SK-MEL-5 (cell line): ENCODE results near the gene PCDHGA2. TPM values are rescaled to one million over a fixed set of nuclear protein-coding genes. Genes with fewer than 3 reads are reported as not detected.
"Not testable (repeated sequence)": the region's sequence is repeated elsewhere in the genome, so short reads cannot be mapped to it uniquely, and the experiment has no call there.

Source experiments
- DNase-seq: peaks from one replicate; pipeline ENCODE4 v3.0.0-alpha.2; 2016; ENCODE audit warnings: low read depth, low spot score
- in situ Hi-C: cut with HindIII; loops from 2 replicates; pipeline ENCODE4 v1.10.0; 2016; ENCODE audit warnings: low sequenced_read_pairs, high pct_unique_total_duplicates, low pct_unique_long_range_greater_than_20kb
- total RNA-seq: library from RNA; depleted of rRNA; stranded (reverse); fragments of >200 nt; shearing (Covaris generic); gene quantifications from 2 replicates; pipeline ENCODE4 v1.2.3, GENCODE V29; 2014

PCDHGA2 gene
- total RNA-seq, 1 experiment from 2014 or later = 2.0 TPM

DNA sequence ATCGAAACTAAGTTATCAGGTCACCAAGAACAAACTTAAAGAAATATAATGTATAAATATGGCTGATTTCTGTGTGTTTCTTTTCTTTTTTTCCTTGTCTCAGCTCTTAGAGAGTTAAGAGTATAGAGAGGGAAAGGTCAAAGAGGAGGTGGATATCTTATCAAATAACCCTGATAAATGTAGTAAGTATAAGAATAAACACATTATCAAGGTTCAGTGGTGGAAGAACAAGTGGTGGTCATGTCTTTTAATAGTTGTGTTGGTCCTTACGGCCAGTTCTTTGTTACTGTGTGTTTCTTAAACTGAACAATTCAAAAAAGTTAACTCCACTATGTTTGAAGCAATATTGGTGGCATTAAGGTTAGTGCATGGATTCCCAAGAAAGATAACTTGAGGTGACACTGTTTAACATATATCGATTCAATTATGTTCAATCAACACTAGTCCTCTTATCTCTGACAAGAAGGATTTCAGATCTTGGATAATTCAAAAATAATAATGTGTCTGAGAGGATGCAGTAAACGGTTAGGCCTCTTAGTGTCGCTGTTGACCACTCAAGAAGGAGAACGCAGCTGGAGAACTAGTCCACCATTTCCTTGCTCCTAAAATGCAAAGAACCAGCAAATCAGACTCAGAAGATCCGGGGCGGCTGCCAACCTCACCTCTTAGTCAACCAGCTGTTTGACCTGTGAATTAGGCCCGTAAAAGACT lies 4.8 kb downstream of the PCDHGA2 start, which contains the start of gene PCDHGA3:
Gene PCDHGA3 (plus strand): TSS at position 588 of the 711 bp plus-strand sequence. CDS start 205 bp downstream, outside the sequence.
- in situ Hi-C loops = no loop called here
- DNase-seq = peak; percentile 41

DNA sequence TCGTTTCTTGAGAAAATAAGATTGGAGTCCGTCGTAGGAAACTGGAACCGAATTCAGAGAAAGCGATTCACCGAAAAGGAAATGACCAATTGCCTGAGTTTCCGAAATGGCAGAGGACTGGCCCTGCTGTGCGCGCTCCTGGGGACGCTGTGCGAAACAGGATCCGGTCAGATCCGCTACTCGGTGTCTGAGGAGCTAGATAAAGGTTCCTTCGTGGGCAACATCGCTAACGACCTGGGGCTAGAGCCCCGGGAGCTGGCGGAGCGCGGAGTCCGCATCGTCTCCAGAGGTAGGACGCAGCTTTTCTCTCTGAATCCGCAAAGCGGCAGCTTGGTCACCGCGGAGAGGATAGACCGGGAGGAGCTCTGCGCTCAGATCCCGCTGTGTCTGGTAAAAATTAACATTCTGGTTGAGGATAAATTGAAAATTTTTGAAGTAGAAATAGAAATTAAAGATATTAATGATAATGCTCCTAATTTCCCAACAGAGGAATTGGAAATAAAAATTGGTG lies 5.4 kb downstream of the PCDHGA2 start:
- no peak for DNase-seq
- in situ Hi-C loops = no loop called here

DNA sequence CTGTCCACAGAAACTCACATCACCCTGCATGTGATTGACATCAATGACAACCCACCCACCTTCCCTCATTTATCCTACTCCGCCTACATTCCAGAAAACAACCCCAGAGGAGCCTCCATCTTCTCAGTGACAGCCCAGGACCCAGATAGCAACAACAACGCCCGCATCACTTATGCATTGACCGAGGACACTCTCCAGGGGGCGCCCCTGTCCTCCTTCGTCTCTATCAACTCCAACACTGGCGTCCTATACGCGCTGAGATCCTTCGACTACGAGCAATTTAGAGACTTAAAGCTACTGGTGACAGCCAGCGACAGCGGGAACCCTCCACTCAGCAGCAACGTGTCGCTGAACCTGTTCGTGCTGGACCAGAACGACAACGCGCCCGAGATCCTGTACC lies 6.8 kb downstream of the PCDHGA2 start:
- in situ Hi-C loops = no loop called here

DNA sequence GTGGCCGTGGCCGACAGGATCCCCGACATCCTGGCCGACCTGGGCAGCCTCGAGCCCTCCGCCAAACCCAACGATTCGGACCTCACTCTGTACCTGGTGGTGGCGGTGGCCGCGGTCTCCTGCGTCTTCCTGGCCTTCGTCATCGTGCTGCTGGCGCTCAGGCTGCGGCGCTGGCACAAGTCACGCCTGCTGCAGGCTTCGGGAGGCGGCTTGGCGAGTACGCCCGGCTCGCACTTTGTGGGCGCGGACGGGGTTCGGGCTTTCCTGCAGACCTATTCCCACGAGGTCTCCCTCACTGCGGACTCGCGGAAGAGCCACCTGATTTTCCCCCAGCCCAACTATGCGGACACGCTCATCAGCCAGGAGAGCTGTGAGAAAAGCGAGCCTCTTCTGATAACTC lies 7.5 kb downstream of the PCDHGA2 start:
- in situ Hi-C loops, DNase-seq: not testable (repeated sequence)

More for the DNA sequence above, 6.8 kb downstream of the PCDHGA2 start:
- no peak for DNase-seq

DNA sequence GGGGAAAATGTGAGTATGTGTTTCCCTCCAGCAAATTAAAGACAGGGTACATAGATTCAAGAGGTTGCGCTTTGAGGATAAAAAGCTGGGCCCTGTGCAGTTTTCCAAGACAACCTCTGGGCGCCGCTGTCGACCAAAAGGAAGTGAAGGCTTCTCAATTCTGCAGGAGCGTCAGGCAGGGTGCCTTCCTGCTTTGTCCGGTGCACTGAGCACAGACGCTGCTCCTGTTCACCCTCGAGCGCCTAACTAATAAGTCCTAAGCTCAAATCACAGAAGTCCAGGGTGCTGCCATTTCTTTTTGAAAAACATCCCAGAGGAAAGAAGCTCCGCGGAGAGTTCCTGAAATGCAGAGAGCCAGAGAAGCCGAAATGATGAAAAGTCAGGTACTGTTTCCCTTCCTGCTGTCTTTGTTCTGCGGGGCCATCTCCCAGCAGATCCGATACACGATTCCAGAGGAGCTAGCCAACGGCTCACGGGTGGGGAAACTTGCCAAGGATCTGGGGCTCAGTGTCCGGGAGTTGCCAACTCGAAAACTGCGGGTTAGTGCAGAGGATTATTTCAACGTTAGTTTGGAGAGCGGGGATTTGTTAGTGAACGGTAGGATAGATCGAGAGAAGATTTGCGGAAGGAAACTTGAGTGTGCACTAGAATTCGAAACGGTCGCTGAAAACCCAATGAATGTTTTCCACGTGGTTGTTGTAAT lies 11.5 kb downstream of the PCDHGA2 start, which contains the start of gene PCDHGB1:
Gene PCDHGB1 (plus strand): TSS at position 183 of the 703 bp plus-strand sequence. CDS start 162 bp downstream, at position 345.
- in situ Hi-C loops = no loop called here
- peak; percentile 75 for DNase-seq

DNA sequence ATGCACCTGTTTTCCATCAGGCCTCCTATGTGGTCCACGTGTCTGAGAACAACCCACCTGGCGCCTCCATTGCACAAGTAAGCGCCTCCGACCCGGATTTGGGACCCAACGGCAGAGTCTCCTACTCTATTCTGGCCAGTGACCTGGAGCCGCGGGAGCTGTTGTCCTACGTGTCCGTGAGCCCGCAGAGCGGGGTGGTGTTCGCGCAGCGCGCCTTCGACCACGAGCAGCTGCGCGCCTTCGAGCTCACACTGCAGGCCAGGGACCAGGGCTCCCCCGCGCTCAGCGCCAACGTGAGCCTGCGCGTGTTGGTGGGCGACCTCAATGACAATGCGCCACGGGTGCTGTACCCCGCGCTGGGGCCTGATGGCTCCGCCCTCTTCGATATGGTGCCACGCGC lies 13.0 kb downstream of the PCDHGA2 start:
- DNase-seq = no peak
- in situ Hi-C loops = no loop called here

DNA sequence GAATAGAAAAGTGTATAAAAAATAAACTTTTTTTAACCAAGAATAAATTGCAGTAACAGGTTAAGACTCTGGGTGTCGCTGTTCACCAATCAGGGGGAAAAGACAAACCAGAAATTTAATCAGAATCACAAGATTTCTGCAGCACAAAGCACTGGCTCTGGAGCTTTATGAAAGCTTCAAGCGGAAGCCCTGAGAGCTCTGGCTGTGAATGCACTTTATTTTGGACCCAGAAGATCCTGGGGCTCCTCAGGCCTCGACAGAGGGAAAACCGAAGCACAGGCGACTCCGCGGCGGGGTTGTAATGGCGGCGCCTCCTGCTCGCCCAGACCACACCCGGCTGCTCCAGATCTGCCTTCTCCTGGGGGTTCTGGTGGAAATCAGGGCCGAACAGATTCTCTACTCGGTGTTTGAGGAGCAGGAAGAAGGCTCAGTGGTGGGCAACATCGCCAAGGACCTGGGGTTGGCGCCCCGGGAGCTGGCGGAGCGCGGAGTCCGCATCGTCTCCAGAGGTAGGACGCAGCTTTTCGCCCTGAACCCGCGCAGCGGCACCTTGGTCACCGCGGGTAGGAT lies 16.4 kb downstream of the PCDHGA2 start, which contains the start of gene PCDHGA4:
Gene PCDHGA4 (plus strand): TSS at position 122 of the 570 bp plus-strand sequence. CDS start 87 bp downstream, at position 209.
- in situ Hi-C loops = no loop called here
- no peak for DNase-seq

DNA sequence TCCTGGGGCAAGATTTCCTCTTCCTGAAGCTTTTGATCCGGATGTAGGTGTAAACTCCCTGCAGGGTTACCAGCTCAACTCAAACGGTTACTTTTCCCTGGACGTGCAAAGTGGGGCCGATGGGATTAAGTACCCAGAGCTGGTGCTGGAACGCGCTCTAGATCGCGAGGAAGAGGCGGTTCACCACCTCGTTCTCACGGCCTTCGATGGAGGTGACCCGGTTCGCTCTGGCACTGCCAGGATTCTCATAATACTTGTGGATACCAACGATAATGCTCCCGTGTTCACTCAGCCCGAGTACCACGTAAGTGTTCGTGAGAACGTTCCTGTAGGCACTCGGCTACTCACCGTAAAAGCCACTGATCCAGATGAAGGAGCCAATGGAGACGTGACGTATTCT lies 17.1 kb downstream of the PCDHGA2 start:
- in situ Hi-C loops = no loop called here
- DNase-seq = no peak

DNA sequence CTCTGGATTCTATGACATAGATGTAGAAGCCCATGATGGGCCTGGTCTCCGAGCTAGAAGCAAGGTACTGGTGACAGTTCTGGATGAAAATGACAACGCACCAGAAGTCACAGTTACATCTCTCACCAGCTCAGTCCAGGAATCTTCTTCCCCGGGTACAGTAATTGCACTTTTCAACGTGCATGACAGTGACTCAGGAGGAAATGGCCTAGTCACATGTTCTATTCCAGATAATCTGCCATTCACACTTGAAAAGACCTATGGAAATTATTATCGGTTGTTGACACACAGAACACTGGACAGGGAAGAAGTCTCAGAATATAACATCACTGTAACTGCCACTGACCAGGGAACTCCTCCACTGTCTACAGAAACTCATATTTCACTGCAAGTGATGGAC lies 17.6 kb downstream of the PCDHGA2 start:
- in situ Hi-C loops = no loop called here
- DNase-seq = no peak

DNA sequence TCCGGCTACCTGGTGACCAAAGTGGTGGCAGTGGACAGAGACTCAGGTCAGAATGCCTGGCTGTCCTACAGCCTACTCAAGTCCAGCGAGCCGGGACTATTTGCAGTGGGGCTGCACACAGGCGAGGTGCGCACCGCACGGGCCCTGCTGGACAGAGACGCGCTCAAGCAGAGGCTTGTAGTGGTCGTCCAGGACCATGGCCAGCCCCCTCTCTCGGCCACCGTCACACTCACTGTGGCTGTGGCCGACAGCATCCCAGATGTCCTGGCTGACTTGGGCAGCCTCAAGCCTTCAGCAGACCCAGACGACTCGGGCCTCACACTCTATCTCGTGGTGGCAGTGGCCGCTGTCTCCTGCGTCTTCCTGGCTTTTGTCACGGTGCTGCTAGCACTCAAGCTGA lies 18.4 kb downstream of the PCDHGA2 start:
- in situ Hi-C loops = no loop called here
- no peak for DNase-seq

DNA sequence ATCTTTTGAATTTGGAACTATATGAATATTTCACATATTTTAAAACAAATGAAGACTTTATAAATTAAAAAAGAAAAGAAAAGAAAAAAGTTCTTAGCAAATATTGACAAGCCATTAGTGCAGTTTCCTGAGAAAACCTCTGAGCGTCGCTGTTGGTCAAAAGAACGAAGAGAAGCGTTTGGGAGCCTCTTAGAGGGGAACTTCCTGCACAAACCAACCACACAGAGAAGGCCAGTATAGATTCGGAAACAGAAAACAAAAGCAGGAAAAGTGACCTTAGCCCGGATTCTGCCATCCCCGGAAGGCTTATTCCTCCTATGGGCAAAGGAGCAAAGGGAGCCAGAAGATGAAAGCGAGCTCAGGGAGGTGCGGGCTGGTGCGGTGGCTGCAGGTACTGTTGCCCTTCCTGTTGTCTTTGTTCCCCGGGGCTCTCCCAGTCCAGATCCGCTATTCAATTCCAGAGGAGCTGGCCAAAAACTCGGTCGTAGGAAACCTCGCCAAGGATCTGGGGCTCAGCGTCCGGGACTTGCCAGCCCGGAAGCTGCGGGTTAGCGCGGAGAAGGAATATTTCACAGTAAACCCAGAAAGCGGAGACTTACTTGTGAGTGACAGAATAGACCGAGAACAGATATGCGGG lies 21.3 kb downstream of the PCDHGA2 start, which contains the start of gene PCDHGB2:
Gene PCDHGB2 (plus strand): TSS at position 205 of the 637 bp plus-strand sequence. CDS start 142 bp downstream, at position 347.
- peak; percentile 51 for DNase-seq
- in situ Hi-C loops = no loop called here

DNA sequence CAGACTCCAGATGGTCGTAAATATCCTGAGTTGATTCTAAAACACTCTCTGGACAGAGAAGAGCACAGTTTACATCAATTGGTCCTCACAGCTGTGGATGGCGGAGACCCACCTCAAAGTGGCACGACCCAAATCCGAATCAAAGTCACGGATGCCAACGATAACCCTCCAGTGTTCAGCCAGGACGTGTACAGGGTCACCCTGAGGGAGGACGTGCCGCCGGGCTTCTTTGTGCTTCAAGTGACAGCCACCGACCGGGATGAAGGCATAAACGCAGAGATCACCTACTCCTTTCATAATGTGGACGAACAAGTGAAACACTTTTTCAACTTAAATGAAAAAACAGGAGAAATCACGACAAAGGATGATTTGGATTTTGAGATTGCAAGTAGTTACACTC lies 22.1 kb downstream of the PCDHGA2 start:
- in situ Hi-C loops = no loop called here
- no peak for DNase-seq

DNA sequence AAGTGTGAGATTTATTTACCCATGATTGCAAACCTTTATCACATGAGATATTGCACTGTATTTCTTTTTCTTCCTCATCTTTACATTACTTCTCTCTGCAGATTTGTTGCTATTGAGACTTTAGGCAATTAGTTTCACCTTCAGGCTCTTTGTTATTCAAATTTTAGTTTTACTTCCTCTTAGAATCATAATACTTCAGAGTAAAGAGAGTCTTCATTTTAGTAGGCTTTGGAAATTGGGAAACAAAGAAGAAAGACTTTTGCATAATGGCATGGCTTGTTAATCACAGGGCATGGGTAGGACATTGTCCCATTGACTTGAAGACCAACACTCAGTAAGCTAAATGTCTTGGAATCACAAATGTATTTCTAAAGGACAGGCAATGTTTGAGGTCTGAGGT lies 24.2 kb downstream of the PCDHGA2 start:
- DNase-seq = no peak
- in situ Hi-C loops = no loop called here

DNA sequence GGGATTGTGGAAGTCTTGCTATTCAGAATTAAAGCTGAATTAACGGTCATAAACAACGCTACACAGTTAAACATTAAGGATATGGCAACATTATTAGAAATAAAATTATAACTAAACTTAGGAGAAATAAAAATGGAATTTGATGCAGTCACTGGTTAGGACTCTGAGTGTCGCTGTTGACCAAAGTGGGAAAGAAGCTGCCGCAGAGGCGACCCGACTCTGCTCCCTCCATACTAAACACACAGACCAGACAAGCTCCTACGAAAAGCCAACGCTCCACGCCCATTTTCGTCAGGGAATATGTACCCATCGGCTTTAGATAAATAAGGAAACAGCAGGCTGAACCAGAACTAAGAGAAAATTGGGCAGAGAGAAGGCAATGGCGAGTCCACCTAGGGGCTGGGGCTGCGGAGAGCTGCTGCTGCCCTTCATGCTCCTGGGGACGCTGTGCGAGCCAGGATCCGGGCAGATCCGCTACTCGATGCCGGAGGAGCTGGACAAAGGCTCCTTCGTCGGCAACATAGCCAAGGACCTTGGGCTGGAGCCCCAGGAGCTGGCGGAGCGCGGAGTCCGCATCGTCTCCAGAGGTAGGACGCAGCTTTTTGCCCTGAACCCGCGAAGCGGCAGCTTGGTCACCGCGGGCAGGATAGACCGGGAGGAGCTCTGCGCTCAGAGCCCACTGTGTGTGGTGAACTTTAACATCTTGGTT lies 25.5 kb downstream of the PCDHGA2 start, which contains the start of gene PCDHGA5:
Gene PCDHGA5 (plus strand): TSS at position 211 of the 709 bp plus-strand sequence. CDS start 169 bp downstream, at position 380.
- in situ Hi-C loops = no loop called here
- peak; percentile 20 for DNase-seq

DNA sequence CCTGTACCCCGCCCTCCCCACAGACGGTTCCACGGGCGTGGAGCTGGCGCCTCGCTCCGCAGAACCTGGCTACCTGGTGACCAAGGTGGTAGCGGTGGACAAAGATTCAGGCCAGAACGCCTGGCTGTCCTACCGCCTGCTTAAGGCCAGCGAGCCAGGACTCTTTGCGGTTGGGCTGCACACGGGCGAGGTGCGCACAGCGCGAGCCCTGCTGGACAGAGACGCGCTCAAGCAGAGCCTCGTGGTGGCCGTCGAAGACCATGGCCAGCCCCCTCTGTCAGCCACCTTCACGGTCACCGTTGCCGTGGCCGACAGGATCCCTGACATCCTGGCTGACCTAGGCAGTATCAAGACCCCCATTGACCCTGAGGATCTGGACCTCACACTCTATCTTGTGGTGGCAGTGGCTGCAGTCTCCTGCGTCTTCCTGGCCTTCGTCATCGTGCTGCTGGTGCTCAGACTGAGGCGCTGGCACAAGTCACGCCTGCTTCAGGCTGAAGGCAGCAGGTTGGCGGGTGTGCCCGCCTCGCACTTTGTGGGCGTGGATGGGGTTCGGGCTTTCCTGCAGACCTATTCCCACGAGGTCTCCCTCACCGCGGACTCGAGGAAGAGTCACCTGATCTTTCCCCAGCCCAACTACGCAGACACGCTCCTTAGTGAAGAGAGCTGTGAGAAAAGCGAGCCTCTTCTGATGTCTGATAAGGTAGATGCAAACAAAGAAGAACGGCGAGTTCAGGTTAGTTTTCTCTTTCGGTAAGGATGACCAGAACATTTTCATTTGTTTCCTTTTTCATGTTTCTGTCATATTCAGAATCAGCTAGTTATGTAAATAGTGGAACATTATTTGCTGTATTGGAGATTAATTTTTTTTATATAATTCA lies 27.7 kb downstream of the PCDHGA2 start:
- no peak for DNase-seq
- in situ Hi-C loops = no loop called here
